HEK293T (cell line): ENCODE measurements around the gene FRYL.

Source experiments
- CTCF ChIA-PET: fragments of 350-600 bp; formaldehyde crosslinking; extraction: SDS; loops from one replicate; lab custom pipeline; 2021; ENCODE audit warnings: antibody characterized with exemption, inconsistent platforms; lab: Yijun Ruan, JAX
- POLR2A ChIA-PET: fragments of 350-600 bp; formaldehyde crosslinking; extraction: SDS; loops from one replicate; lab custom pipeline; 2020; ENCODE audit warnings: antibody characterized with exemption, inconsistent platforms; lab: Yijun Ruan, JAX
- DNase-seq: peaks from one replicate; pipeline ENCODE4 v3.0.0; 2012; ENCODE audit warnings: mixed read lengths; ENCODE audit errors: extremely low spot score
- ARNT ChIP-seq: fragments of 450-650 bp; IDR thresholded peaks from 2 replicates; pipeline ENCODE4 v1.6.1; 2017; ENCODE audit warnings: mild to moderate bottlenecking
- BHLHE40 ChIP-seq: fragments of 450-650 bp; IDR thresholded peaks from 2 replicates; pipeline ENCODE4 v1.6.1; 2016; ENCODE audit warnings: mild to moderate bottlenecking, moderate library complexity, borderline replicate concordance
- CTBP1 ChIP-seq: fragments of 450-650 bp; IDR thresholded peaks from 2 replicates; pipeline ENCODE4 v1.6.1; 2016; ENCODE audit warnings: borderline replicate concordance
- ELF4 ChIP-seq: fragments of 450-650 bp; IDR thresholded peaks from 2 replicates; pipeline ENCODE4 v1.6.1; 2017; ENCODE audit warnings: antibody characterized with exemption
- FOXA1 ChIP-seq: fragments of 450-650 bp; IDR thresholded peaks from 2 replicates; pipeline ENCODE4 v1.6.1; 2016; ENCODE audit warnings: mild to moderate bottlenecking
- FOXK2 ChIP-seq: fragments of 450-650 bp; IDR thresholded peaks from 2 replicates; pipeline ENCODE4 v1.6.1; 2016; ENCODE audit warnings: mild to moderate bottlenecking
- FOXM1 ChIP-seq: fragments of 450-650 bp; IDR thresholded peaks from 2 replicates; pipeline ENCODE4 v1.6.1; 2017; ENCODE audit warnings: mild to moderate bottlenecking, borderline replicate concordance
- HDGF ChIP-seq: fragments of 450-650 bp; IDR thresholded peaks from 2 replicates; pipeline ENCODE4 v1.6.1; 2017; ENCODE audit warnings: antibody characterized with exemption, borderline replicate concordance
- L3MBTL2 ChIP-seq: fragments of 450-650 bp; conservative IDR thresholded peaks from 2 replicates; pipeline ENCODE4 v1.6.1; 2016; ENCODE audit warnings: mild to moderate bottlenecking
- LEF1 ChIP-seq: fragments of 450-650 bp; IDR thresholded peaks from 2 replicates; pipeline ENCODE4 v1.6.1; 2017; ENCODE audit warnings: mild to moderate bottlenecking, borderline replicate concordance
- NFRKB ChIP-seq: fragments of 450-650 bp; IDR thresholded peaks from 2 replicates; pipeline ENCODE4 v1.6.1; 2016; ENCODE audit warnings: mild to moderate bottlenecking, moderate library complexity
- PKNOX1 ChIP-seq: fragments of 450-650 bp; IDR thresholded peaks from 2 replicates; pipeline ENCODE4 v1.6.1; 2016
- SP1 ChIP-seq: fragments of 450-650 bp; IDR thresholded peaks from 2 replicates; pipeline ENCODE4 v1.6.1; 2017
- SUZ12 ChIP-seq: fragments of 450-650 bp; IDR thresholded peaks from 2 replicates; pipeline ENCODE4 v1.6.1; 2016; ENCODE audit warnings: mild to moderate bottlenecking
- TARDBP ChIP-seq: fragments of 450-650 bp; IDR thresholded peaks from 2 replicates; pipeline ENCODE4 v1.6.1; 2016
- ZNF384 ChIP-seq: fragments of 450-650 bp; IDR thresholded peaks from 2 replicates; pipeline ENCODE4 v1.6.1; 2016

The FRYL gene

GRCh38 chr4:48620093-48620492 lies 160.0 kb downstream of the FRYL start:
- ChIA-PET CTCF (no interaction called here), POLR2A (no interaction called here)
- DNase-seq, result no peak
- no peak for TF ChIP-seq TARDBP
- no peak for TF ChIP-seq ELF4
- no peak for TF ChIP-seq LEF1

GRCh38 chr4:48604527-48604926 lies 175.6 kb downstream of the FRYL start:
- CTCF ChIA-PET, result no interaction called here
- DNase-seq, result no peak
- POLR2A ChIA-PET, result no interaction called here
- TF ChIP-seq CTBP1, result no peak
- no peak for TF ChIP-seq HDGF
- no peak for TF ChIP-seq PKNOX1
- TF ChIP-seq ARNT, result no peak
- no peak for TF ChIP-seq ELF4
- no peak for TF ChIP-seq NFRKB
- TF ChIP-seq LEF1, result no peak
- no peak for TF ChIP-seq BHLHE40
- TF ChIP-seq FOXA1, result no peak
- no peak for TF ChIP-seq TARDBP
- TF ChIP-seq SP1, result no peak
- TF ChIP-seq SUZ12, result no peak
- TF ChIP-seq FOXM1, result no peak
- no peak for TF ChIP-seq ZNF384
- no peak for TF ChIP-seq FOXK2
- TF ChIP-seq L3MBTL2, result no peak

GRCh38 chr4:48604041-48604440 lies 176.0 kb downstream of the FRYL start:
- POLR2A ChIA-PET, result no interaction called here
- no peak for TF ChIP-seq NFRKB
- CTCF ChIA-PET, result no interaction called here
- no peak for DNase-seq

- TF ChIP-seq SUZ12 (no peak), NFRKB (no peak), L3MBTL2 (no peak), FOXK2 (no peak), FOXM1 (no peak), CTBP1 (no peak), FOXA1 (no peak), HDGF (no peak), BHLHE40 (no peak)
- no peak for DNase-seq
- CTCF ChIA-PET, result no interaction called here
- POLR2A ChIA-PET, result interaction anchor here (0.6 kb wide), 1 partner anchor 35 kb away, joined by 3 read pairs; no protein-coding TSS in a partner anchor
Observed at GRCh38 chr4:48603366-48604003, 176.6 kb downstream of the FRYL start.

GRCh38 chr4:48602763-48603162 lies 177.3 kb downstream of the FRYL start:
- ChIA-PET CTCF (interaction anchor here (0.6 kb wide), 1 partner anchor 594 kb away, joined by 3 read pairs; no protein-coding TSS in a partner anchor), POLR2A (no interaction called here)
- TF ChIP-seq NFRKB (no peak), HDGF (no peak), SUZ12 (no peak)
- DNase-seq, result no peak

- TF ChIP-seq HDGF (no peak), SP1 (no peak), FOXK2 (no peak), CTBP1 (no peak), BHLHE40 (no peak), SUZ12 (no peak), ARNT (no peak), LEF1 (no peak), ZNF384 (no peak), FOXM1 (no peak), FOXA1 (no peak), L3MBTL2 (no peak), ELF4 (no peak), PKNOX1 (no peak), NFRKB (no peak), TARDBP (no peak)
- ChIA-PET CTCF (interaction anchor here (0.6 kb wide), 1 partner anchor 594 kb away, joined by 3 read pairs; no protein-coding TSS in a partner anchor), POLR2A (no interaction called here)
- no peak for DNase-seq
Observed at GRCh38 chr4:48602222-48602621, 177.9 kb downstream of the FRYL start.

- no peak for DNase-seq
- TF ChIP-seq ZNF384 (no peak), ARNT (no peak), FOXK2 (no peak), FOXM1 (no peak), LEF1 (no peak), BHLHE40 (no peak), TARDBP (no peak), CTBP1 (no peak), PKNOX1 (no peak), FOXA1 (no peak), L3MBTL2 (no peak), SP1 (no peak), NFRKB (no peak), SUZ12 (no peak), ELF4 (no peak), HDGF (no peak)
- ChIA-PET CTCF (no interaction called here), POLR2A (no interaction called here)
Observed at GRCh38 chr4:48596336-48596735, 183.7 kb downstream of the FRYL start.
